Measurements from ENCODE around the gene MKRN2. TPM values are rescaled to one million over a fixed set of nuclear protein-coding genes. Genes with fewer than 3 reads are reported as not detected.

Gene MKRN2
- total and polyA plus RNA-seq, 2 donors (not counting 3 experiments of a cell fraction or from before 2014, with no cell fraction given): 27.3 to 29.9 TPM

GRCh38 chr3:12549971-12550760 is 6.7 kb upstream of the MKRN2 start:
- Histone ChIP-seq H2AFZ (ENCODE audit: low read depth, low read length) (no peak overlapping the region), H3K4me1 (ENCODE audit: control insufficient read depth, extremely low read depth, insufficient read depth, low read length) (no peaks in the 10 kb centered on the region), H3K4me2 (ENCODE audit: insufficient read depth, low read length) (no peak overlapping the region), H3K9me1 (replicated peaks; ENCODE audit: control insufficient read depth, extremely low read depth, insufficient read depth, low read length) (no peaks in the 10 kb centered on the region), H3K9me3 (replicated peaks; ENCODE audit: control insufficient read depth, insufficient read depth, low read length) (no peaks in the 10 kb centered on the region), H4K20me1 (replicated peaks; ENCODE audit: control insufficient read depth, extremely low read depth, insufficient read depth, low read length) (no peaks in the 10 kb centered on the region), H3K4me3 (replicated peaks in 1 of 3; ENCODE audit: insufficient read depth in 1 of 3, low read depth in 1 of 3, low read length in 3 of 3) (no peak overlapping the region), H3K9ac (replicated peaks; ENCODE audit: extremely low read depth, insufficient read depth, low read length) (no peak overlapping the region), H3K27me3 (ENCODE audit: control insufficient read depth in 2 of 2, insufficient read depth in 2 of 2, low read length in 2 of 2) (no peaks in the 10 kb centered on the region), H3K36me3 (ENCODE audit: control insufficient read depth in 2 of 2, extremely low read depth in 1 of 2, insufficient read depth in 2 of 2, low read length in 2 of 2) (no peaks in the 10 kb centered on the region), H3K79me2 (ENCODE audit: control insufficient read depth, insufficient read depth, low read length) (no peaks in the 10 kb centered on the region), H3K27ac (ENCODE audit: insufficient read depth, low read depth, low read length) (no peak overlapping the region)
- no peak for TF ChIP-seq EZH2 (IDR thresholded peaks at IDR 0.05; ENCODE audit: borderline replicate concordance, low read depth, low read length, severe bottlenecking)
- TF ChIP-seq POLR2A (IDR thresholded peaks at IDR 0.05; ENCODE audit: low read depth, low read length): no peak
- no peak for TF ChIP-seq FOS (IDR thresholded peaks at IDR 0.05; ENCODE audit: borderline replicate concordance, insufficient read depth, low read length)
- TF ChIP-seq CTCF (IDR thresholded peaks at IDR 0.05; ENCODE audit: extremely low read depth in 1 of 2, insufficient read depth in 1 of 2, low read depth in 1 of 2, low read length in 2 of 2): no peak
- no peak for TF ChIP-seq JUN (IDR thresholded peaks at IDR 0.05; ENCODE audit: borderline replicate concordance, insufficient read depth, insufficient read length, low read depth)
- no peak for TF ChIP-seq MAX (IDR thresholded peaks at IDR 0.05; ENCODE audit: insufficient read depth, insufficient read length)
- TF ChIP-seq GATA2 (IDR thresholded peaks at IDR 0.05; ENCODE audit: insufficient read depth, insufficient read length, low read depth, low read length): no peak
- FAIRE-seq: no peak
- CTCF ChIA-PET: no interaction called here
- POLR2A ChIA-PET: no interaction called here
- BruUV-seq (replicated peaks): no TSS peak
- dilution Hi-C loops (cut with MboI; ENCODE audit: extremely low pct_ligation_motif_present, low sequenced_read_pairs) (no loop called here), intact Hi-C loops (cut with micrococcal nuclease) (no loop called here)
- DNase-seq (ENCODE audit: low read depth, low spot score): no peak

All from endothelial cell of umbilical vein (primary cell).